Panc1 (cell line): ENCODE data around the gene FAF2. TPM values are rescaled to one million over a fixed set of nuclear protein-coding genes. Genes with fewer than 3 reads are reported as not detected.

ENCODE experiments used
- ATAC-seq: fragments of 200-7000 bp; cut with Tn5 transposase; 2 replicates; pipeline ENCODE4 v1.9.1; 2020; ENCODE audit warnings: mild to moderate bottlenecking, moderate library complexity
- BruUV-seq: library from RNA; stranded (reverse); fragments of 400-500 nt; replicated peaks from 2 replicates; lab custom pipeline; 2021; lab: Mats Ljungman, UMichigan
- CTCF ChIA-PET: fragments of 300-600 bp; sonication (Branson Sonifier 250); formaldehyde crosslinking; loops from one replicate; lab custom pipeline; 2022; ENCODE audit warnings: antibody characterized with exemption; lab: Charles Lee
- POLR2A ChIA-PET: fragments of 300-600 bp; sonication (Branson Sonifier 250); formaldehyde crosslinking; loops from one replicate; lab custom pipeline; 2022; ENCODE audit warnings: antibody characterized with exemption; lab: Charles Lee
- DNase-seq: peaks from one replicate; pipeline ENCODE4 v3.0.0-alpha.2; 2010; ENCODE audit warnings: low read depth, low spot score
- H3K27ac ChIP-seq: 2 replicates; pipeline ENCODE4 v1.5.1; 2011; ENCODE audit warnings: mild to moderate bottlenecking, low read length, inconsistent platforms
- H3K27me3 ChIP-seq: fragments of 200-500 bp; sonication (Bioruptor generic); 2 replicates; pipeline ENCODE4 v1.6.0; 2014; ENCODE audit warnings: low read length, inconsistent platforms; ENCODE audit not compliant: control insufficient read depth, insufficient read depth
- H3K36me3 ChIP-seq: fragments of 200-500 bp; sonication (Bioruptor generic); 2 replicates; pipeline ENCODE4 v1.5.1; 2014; ENCODE audit warnings: inconsistent platforms, mild to moderate bottlenecking, low read length, moderate library complexity; ENCODE audit not compliant: control insufficient read depth, insufficient read depth
- H3K4me1 ChIP-seq: 2 replicates; pipeline ENCODE4 v1.5.1; 2011; ENCODE audit warnings: inconsistent platforms, mild to moderate bottlenecking, low read length, moderate library complexity; ENCODE audit not compliant: control insufficient read depth, insufficient read depth
- H3K4me3 ChIP-seq, 2 experiments: 2 replicates each; pipeline ENCODE4 v1.5.1; 2011 to 2012; ENCODE audit warnings: low read depth in 2 of 2, low read length in 2 of 2, mild to moderate bottlenecking in 2 of 2, inconsistent platforms in 1 of 2, moderate library complexity in 1 of 2
- H3K9me3 ChIP-seq: fragments of 200-500 bp; sonication (Bioruptor generic); 2 replicates; pipeline ENCODE4 v1.5.1; 2014; ENCODE audit warnings: low read depth, mild to moderate bottlenecking, inconsistent platforms, low read length, moderate library complexity; ENCODE audit not compliant: control insufficient read depth, insufficient read depth
- CTCF ChIP-seq: fragments of 450-650 bp; IDR thresholded peaks from 2 replicates; pipeline ENCODE4 v1.5.1; 2017; ENCODE audit warnings: mild to moderate bottlenecking
- POLR2AphosphoS5 ChIP-seq: IDR thresholded peaks from 2 replicates; pipeline ENCODE4 v1.6.1; 2012; ENCODE audit warnings: mild to moderate bottlenecking, low read depth, low read length, moderate library complexity
- SIN3A ChIP-seq: IDR thresholded peaks from 2 replicates; pipeline ENCODE4 v1.6.1; 2012; ENCODE audit warnings: low read depth, mild to moderate bottlenecking, low read length, moderate library complexity, borderline replicate concordance; ENCODE audit not compliant: insufficient read depth
- TCF7L2 ChIP-seq: IDR thresholded peaks from 2 replicates; pipeline ENCODE4 v1.6.1; 2011; ENCODE audit warnings: mild to moderate bottlenecking, low read depth, low read length, inconsistent platforms
- in situ Hi-C: cut with HindIII; loops from 2 replicates; pipeline ENCODE4 v1.10.0; 2016; ENCODE audit warnings: low sequenced_read_pairs, low pct_unique_long_range_greater_than_20kb
- intact Hi-C: fragments of 100-400 bp; cut with micrococcal nuclease; formaldehyde crosslinking; loops from one replicate; pipeline ENCODE4 v1.10.0; 2022; ENCODE audit not compliant: unreplicated experiment
- total RNA-seq: library from RNA; stranded (reverse); gene quantifications from one replicate; pipeline ENCODE4 v1.2.1, GENCODE V29; 2021; ENCODE audit not compliant: unreplicated experiment
- TF ChIP-seq, protein P1 (sequence below), 2 experiments: IDR thresholded peaks; 2 replicates each; pipeline ENCODE4 v1.6.1; 2011 to 2012; ENCODE audit warnings: low read depth in 2 of 2, control low read depth in 1 of 2, low read length in 1 of 2, mild to moderate bottlenecking in 1 of 2, moderate library complexity in 1 of 2; ENCODE audit not compliant: insufficient read depth in 1 of 2

FAF2 gene
- total RNA-seq, 1 experiment from 2014 or later, result 86.6 TPM

DNA sequence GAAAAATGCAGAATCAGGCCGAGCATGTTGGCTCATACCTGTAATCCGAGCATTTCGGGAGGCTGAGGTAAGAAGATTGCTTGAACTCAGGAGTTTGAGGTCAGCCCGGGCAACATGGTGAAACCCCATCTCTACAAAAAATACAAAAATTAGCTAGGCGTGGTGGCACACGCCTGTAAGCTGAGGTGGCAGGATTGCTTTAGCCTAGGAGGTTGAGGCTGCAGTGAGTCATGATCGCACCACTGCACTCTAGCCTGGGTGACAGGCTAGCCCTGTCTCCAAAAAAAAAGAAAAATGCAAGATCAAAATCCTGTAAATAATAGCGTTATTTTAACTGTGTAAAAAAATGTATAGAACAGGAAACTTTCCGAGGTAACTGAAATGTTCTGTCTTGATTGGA is 49.7 kb downstream of the FAF2 start:
- no peak overlapping the region for H3K4me3 ChIP-seq
- H3K36me3 ChIP-seq, result peaks cover 61% of the 10 kb centered on the region
- intact Hi-C loops (loop anchor here (10.0 kb wide), 1 partner anchor 83 kb away; the partner anchor contains the start of gene CLTB), in situ Hi-C loops (no loop called here)
- no peak for DNase-seq
- no peak overlapping the region for H3K27ac ChIP-seq
- no peaks in the 10 kb centered on the region for H3K27me3 ChIP-seq
- TF ChIP-seq, protein P1, sequence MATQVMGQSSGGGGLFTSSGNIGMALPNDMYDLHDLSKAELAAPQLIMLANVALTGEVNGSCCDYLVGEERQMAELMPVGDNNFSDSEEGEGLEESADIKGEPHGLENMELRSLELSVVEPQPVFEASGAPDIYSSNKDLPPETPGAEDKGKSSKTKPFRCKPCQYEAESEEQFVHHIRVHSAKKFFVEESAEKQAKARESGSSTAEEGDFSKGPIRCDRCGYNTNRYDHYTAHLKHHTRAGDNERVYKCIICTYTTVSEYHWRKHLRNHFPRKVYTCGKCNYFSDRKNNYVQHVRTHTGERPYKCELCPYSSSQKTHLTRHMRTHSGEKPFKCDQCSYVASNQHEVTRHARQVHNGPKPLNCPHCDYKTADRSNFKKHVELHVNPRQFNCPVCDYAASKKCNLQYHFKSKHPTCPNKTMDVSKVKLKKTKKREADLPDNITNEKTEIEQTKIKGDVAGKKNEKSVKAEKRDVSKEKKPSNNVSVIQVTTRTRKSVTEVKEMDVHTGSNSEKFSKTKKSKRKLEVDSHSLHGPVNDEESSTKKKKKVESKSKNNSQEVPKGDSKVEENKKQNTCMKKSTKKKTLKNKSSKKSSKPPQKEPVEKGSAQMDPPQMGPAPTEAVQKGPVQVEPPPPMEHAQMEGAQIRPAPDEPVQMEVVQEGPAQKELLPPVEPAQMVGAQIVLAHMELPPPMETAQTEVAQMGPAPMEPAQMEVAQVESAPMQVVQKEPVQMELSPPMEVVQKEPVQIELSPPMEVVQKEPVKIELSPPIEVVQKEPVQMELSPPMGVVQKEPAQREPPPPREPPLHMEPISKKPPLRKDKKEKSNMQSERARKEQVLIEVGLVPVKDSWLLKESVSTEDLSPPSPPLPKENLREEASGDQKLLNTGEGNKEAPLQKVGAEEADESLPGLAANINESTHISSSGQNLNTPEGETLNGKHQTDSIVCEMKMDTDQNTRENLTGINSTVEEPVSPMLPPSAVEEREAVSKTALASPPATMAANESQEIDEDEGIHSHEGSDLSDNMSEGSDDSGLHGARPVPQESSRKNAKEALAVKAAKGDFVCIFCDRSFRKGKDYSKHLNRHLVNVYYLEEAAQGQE (IDR thresholded peaks at IDR 0.05; ENCODE audit: insufficient read depth in 1 of 2, low read depth in 2 of 2, low read length in 1 of 2), result no peak
- TF ChIP-seq CTCF (no peak), POLR2AphosphoS5 (no peak), TCF7L2 (no peak), SIN3A (no peak)
- BruUV-seq, result no TSS peak
- POLR2A ChIA-PET, result no interaction called here
- no peaks in the 10 kb centered on the region for H3K9me3 ChIP-seq
- H3K4me1 ChIP-seq, result no peaks in the 10 kb centered on the region
- no peak for ATAC-seq
- CTCF ChIA-PET, result no interaction called here

GRCh38 chr5:176499273-176499672 is 51.1 kb downstream of the FAF2 start:
- no peak overlapping the region for H3K4me3 ChIP-seq
- peaks cover 47% of the 10 kb centered on the region for H3K36me3 ChIP-seq
- H3K27me3 ChIP-seq, result no peaks in the 10 kb centered on the region
- TF ChIP-seq TCF7L2, result no peak
- TF ChIP-seq, protein P1 (IDR thresholded peaks at IDR 0.05; ENCODE audit: insufficient read depth in 1 of 2, low read depth in 2 of 2, low read length in 1 of 2), result no peak
- no peak for TF ChIP-seq CTCF
- TF ChIP-seq SIN3A, result no peak
- TF ChIP-seq POLR2AphosphoS5, result no peak
- intact Hi-C loops, result loop anchor here (10.0 kb wide), 1 partner anchor 84 kb away; the partner anchor contains the start of gene CLTB
- ATAC-seq, result no peak
- no peaks in the 10 kb centered on the region for H3K9me3 ChIP-seq
- CTCF ChIA-PET, result no interaction called here
- no peaks in the 10 kb centered on the region for H3K4me1 ChIP-seq
- H3K27ac ChIP-seq, result no peak overlapping the region
- DNase-seq, result no peak
- POLR2A ChIA-PET, result no interaction called here
- in situ Hi-C loops, result no loop called here
- no TSS peak for BruUV-seq
